Measurements from ENCODE around the gene GJD3.

DNA sequence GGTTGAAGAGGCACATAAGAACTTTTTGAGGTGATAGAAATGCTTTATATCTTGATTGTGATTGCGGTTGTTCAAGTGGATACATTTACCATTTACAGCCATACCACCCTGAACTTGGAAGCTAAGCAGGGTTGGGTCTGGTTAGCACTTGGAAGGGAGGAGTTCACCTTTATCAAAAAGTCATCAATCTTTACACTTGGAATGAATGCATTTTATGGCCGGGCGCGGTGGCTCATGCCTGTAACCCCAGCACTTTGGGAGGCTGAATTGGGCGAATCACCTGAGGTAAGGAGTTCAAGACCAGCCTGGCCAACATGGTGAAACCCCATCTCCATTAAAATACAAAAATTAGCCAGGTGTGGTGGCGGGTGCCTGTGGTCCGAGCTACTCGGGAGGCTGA is 9.5 kb upstream of the GJD3 start:
- TF ChIP-seq, protein P1, sequence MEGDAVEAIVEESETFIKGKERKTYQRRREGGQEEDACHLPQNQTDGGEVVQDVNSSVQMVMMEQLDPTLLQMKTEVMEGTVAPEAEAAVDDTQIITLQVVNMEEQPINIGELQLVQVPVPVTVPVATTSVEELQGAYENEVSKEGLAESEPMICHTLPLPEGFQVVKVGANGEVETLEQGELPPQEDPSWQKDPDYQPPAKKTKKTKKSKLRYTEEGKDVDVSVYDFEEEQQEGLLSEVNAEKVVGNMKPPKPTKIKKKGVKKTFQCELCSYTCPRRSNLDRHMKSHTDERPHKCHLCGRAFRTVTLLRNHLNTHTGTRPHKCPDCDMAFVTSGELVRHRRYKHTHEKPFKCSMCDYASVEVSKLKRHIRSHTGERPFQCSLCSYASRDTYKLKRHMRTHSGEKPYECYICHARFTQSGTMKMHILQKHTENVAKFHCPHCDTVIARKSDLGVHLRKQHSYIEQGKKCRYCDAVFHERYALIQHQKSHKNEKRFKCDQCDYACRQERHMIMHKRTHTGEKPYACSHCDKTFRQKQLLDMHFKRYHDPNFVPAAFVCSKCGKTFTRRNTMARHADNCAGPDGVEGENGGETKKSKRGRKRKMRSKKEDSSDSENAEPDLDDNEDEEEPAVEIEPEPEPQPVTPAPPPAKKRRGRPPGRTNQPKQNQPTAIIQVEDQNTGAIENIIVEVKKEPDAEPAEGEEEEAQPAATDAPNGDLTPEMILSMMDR (IDR thresholded peaks at IDR 0.05; ENCODE audit: poor library complexity, severe bottlenecking) = no peak
- TF ChIP-seq, protein P2, sequence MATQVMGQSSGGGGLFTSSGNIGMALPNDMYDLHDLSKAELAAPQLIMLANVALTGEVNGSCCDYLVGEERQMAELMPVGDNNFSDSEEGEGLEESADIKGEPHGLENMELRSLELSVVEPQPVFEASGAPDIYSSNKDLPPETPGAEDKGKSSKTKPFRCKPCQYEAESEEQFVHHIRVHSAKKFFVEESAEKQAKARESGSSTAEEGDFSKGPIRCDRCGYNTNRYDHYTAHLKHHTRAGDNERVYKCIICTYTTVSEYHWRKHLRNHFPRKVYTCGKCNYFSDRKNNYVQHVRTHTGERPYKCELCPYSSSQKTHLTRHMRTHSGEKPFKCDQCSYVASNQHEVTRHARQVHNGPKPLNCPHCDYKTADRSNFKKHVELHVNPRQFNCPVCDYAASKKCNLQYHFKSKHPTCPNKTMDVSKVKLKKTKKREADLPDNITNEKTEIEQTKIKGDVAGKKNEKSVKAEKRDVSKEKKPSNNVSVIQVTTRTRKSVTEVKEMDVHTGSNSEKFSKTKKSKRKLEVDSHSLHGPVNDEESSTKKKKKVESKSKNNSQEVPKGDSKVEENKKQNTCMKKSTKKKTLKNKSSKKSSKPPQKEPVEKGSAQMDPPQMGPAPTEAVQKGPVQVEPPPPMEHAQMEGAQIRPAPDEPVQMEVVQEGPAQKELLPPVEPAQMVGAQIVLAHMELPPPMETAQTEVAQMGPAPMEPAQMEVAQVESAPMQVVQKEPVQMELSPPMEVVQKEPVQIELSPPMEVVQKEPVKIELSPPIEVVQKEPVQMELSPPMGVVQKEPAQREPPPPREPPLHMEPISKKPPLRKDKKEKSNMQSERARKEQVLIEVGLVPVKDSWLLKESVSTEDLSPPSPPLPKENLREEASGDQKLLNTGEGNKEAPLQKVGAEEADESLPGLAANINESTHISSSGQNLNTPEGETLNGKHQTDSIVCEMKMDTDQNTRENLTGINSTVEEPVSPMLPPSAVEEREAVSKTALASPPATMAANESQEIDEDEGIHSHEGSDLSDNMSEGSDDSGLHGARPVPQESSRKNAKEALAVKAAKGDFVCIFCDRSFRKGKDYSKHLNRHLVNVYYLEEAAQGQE (IDR thresholded peaks at IDR 0.05; ENCODE audit: borderline replicate concordance) = no peak
- no peak for TF ChIP-seq MXI1 (conservative IDR thresholded peaks at IDR 0.05; ENCODE audit: poor library complexity, severe bottlenecking)
- TF ChIP-seq POLR2AphosphoS5 (IDR thresholded peaks at IDR 0.05) = no peak
- no peak for TF ChIP-seq EZH2 (IDR thresholded peaks at IDR 0.05; ENCODE audit: borderline replicate concordance, insufficient read depth, low read length, poor library complexity, severe bottlenecking)
- TF ChIP-seq EP300 (conservative IDR thresholded peaks at IDR 0.05; ENCODE audit: poor library complexity, severe bottlenecking) = no peak
- no peak for TF ChIP-seq SMC3 (conservative IDR thresholded peaks at IDR 0.05; ENCODE audit: poor library complexity)
- no peak for TF ChIP-seq TAF1 (IDR thresholded peaks at IDR 0.05; ENCODE audit: low read depth)
- TF ChIP-seq RAD21 (conservative IDR thresholded peaks at IDR 0.05) = no peak

All from neural cell (in vitro differentiated cells).